ENCODE data around the gene CXCL6. TPM values are rescaled to one million over a fixed set of nuclear protein-coding genes. Genes with fewer than 3 reads are reported as not detected.

CXCL6 gene
- total RNA-seq, 4 donors from 2014 or later, result not detected

DNA sequence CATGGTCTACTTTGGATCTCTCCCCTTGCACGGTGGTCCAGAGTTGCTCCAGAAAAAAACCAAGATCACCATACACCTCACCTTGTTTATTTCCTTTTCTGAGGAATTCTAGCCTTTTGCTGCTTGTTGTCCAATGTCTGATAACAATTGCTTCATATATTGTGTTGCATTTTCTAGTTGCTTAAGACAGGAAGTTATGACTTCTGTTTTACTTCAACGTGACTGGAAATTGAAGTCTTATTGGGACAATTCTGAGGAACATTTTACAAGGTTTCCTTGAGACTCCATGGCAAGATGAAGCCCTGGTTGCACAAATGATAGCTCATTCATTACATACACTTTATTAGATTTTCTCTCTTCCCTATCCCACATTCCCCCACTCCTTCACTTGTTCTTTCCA is 37.9 kb downstream of the CXCL6 start:
- Histone ChIP-seq H3K27me3 (peaks cover 7% of the 10 kb centered on the region), H3K36me3 (no peaks in the 10 kb centered on the region), H3K4me3 (no peak overlapping the region), H3K9me3 (no peaks in the 10 kb centered on the region), H3K4me1 (peaks cover 0 to 12% (median 0%) of the 10 kb centered on the region in 4 donors), H3K27ac (no peak overlapping the region)
- in situ Hi-C loops (cut with MboI; ENCODE audit: low pct_ligation_motif_present in 1 of 4, low pct_unique_long_range_greater_than_20kb in 1 of 4, low sequenced_read_pairs in 3 of 4), result loop anchor here in 1 of 4 donors (25.0 kb wide), 1 partner anchor 263 kb away; no protein-coding TSS in a partner anchor
- TF ChIP-seq, protein P1, sequence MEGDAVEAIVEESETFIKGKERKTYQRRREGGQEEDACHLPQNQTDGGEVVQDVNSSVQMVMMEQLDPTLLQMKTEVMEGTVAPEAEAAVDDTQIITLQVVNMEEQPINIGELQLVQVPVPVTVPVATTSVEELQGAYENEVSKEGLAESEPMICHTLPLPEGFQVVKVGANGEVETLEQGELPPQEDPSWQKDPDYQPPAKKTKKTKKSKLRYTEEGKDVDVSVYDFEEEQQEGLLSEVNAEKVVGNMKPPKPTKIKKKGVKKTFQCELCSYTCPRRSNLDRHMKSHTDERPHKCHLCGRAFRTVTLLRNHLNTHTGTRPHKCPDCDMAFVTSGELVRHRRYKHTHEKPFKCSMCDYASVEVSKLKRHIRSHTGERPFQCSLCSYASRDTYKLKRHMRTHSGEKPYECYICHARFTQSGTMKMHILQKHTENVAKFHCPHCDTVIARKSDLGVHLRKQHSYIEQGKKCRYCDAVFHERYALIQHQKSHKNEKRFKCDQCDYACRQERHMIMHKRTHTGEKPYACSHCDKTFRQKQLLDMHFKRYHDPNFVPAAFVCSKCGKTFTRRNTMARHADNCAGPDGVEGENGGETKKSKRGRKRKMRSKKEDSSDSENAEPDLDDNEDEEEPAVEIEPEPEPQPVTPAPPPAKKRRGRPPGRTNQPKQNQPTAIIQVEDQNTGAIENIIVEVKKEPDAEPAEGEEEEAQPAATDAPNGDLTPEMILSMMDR (IDR thresholded peaks at IDR 0.05), result no peak
- TF ChIP-seq POLR2A (IDR thresholded peaks at IDR 0.05) (no peak), POLR2AphosphoS5 (IDR thresholded peaks at IDR 0.05) (no peak), EP300 (IDR thresholded peaks at IDR 0.05; ENCODE audit: low read depth) (no peak)
- WGBS, 2 donors (ENCODE audit: low coverage in 1 of 2), result 79 to 85% methylated on average over 2 of the region's 2 CpGs
- intact Hi-C loops (cut with DNase I; ENCODE audit: low total_unique reads), result no loop called here
- DNase-seq, result no peak

DNA sequence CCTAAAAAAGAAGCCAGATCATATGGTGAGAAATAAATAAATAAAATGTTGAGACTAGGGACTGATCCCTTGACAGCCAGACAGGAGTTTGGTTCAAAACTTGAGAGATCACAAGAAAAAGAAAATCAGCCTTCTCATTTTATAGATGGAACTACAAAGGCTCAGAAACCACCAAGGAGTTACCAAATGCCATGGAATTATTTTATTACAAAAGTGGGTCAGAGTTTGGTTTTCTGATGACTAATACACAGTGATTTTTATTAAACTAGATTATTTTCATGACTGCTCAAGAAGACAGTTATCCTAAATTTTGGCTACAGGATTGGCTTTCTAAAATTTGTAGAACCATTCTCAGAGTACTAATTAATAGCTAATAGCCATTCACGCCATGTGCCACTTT is 38.9 kb downstream of the CXCL6 start:
- Histone ChIP-seq H3K4me3 (no peak overlapping the region), H3K36me3 (no peaks in the 10 kb centered on the region), H3K27ac (no peak overlapping the region), H3K9me3 (no peaks in the 10 kb centered on the region), H3K27me3 (no peaks in the 10 kb centered on the region), H3K4me1 (peaks cover 0 to 2% (median 0%) of the 10 kb centered on the region in 4 donors)
- WGBS, 2 donors (ENCODE audit: low coverage in 1 of 2), result 73 to 100% methylated on average over 1 of the region's 1 CpG
- no peak for TF ChIP-seq POLR2A (IDR thresholded peaks at IDR 0.05)
- TF ChIP-seq POLR2AphosphoS5 (IDR thresholded peaks at IDR 0.05), result no peak
- TF ChIP-seq, protein P1 (IDR thresholded peaks at IDR 0.05), result no peak
- TF ChIP-seq EP300 (IDR thresholded peaks at IDR 0.05; ENCODE audit: low read depth), result no peak
- in situ Hi-C loops (cut with MboI; ENCODE audit: low pct_ligation_motif_present in 1 of 4, low pct_unique_long_range_greater_than_20kb in 1 of 4, low sequenced_read_pairs in 3 of 4), result no loop called here
- no peak for DNase-seq
- intact Hi-C loops (cut with DNase I; ENCODE audit: low total_unique reads), result no loop called here

DNA sequence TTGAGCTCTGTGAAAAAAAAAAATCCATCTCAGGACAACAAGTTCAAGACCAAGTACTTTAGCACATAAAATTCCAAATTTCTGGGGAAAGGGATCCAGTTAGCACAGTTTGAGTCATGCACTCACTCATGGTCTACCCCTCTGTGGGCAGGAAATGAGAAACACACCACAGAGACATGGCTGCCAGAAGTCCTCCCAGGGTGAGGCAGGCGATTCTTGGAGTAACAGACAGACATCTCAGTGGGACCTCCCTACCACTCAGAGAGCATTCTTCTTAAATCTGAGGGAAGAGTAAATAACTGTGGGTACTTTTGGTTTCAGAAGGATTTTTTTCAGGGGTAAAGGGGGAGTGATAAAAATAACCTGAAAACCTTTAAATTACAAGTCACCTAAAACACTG is 46.8 kb downstream of the CXCL6 start:
- no peak for DNase-seq
- Histone ChIP-seq H3K27me3 (no peaks in the 10 kb centered on the region), H3K27ac (no peak overlapping the region), H3K9me3 (no peaks in the 10 kb centered on the region), H3K4me3 (no peak overlapping the region), H3K36me3 (no peaks in the 10 kb centered on the region), H3K4me1 (peaks cover 0 to 11% (median 4%) of the 10 kb centered on the region in 4 donors)
- TF ChIP-seq EP300 (IDR thresholded peaks at IDR 0.05; ENCODE audit: low read depth), result no peak
- TF ChIP-seq, protein P1 (IDR thresholded peaks at IDR 0.05), result no peak
- TF ChIP-seq POLR2AphosphoS5 (IDR thresholded peaks at IDR 0.05), result no peak
- TF ChIP-seq POLR2A (IDR thresholded peaks at IDR 0.05), result no peak
- in situ Hi-C loops (cut with MboI; ENCODE audit: low pct_ligation_motif_present in 1 of 4, low pct_unique_long_range_greater_than_20kb in 1 of 4, low sequenced_read_pairs in 3 of 4), result no loop called here
- WGBS, 2 donors (ENCODE audit: low coverage in 1 of 2), result 83% methylated on average over 1 of the region's 1 CpG; no CpG with 5 or more reads in 1 of the 2 donors
- intact Hi-C loops (cut with DNase I; ENCODE audit: low total_unique reads), result no loop called here

DNA sequence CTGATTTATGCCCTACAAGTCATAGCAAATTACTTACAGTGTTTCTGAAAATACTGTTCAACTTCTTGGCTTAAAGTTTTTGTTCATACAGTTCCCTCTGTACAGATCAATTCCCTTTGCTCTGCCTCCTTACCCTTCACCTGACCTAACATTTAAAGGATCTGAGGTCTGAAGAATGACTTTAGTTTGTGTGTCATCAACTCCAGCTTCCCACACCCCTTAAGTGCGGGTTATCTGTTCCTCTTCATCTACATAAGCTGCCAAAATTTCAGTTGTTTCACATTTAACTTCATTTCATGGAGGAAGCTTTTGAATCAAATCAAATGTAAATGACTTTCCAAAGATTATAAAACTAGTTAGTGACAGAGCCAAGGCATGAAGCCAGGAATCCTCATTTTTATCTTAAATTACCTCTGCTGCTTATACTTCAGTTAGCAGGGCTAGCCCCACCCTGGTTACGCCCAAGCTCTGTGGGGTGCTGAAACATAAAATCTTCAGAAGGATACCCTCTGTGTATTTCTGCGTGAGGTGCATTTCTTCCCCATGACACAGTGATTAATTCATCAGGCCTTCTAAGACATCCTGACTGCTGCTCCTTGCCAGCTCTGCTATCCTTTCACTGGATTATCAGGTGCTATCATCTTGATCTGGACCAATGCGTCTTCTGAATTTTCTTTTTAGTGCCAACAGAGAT is 49.2 kb downstream of the CXCL6 start:
- Histone ChIP-seq H3K36me3 (no peaks in the 10 kb centered on the region), H3K4me1 (peaks cover 0 to 11% (median 4%) of the 10 kb centered on the region in 4 donors), H3K27me3 (no peaks in the 10 kb centered on the region), H3K9me3 (no peaks in the 10 kb centered on the region), H3K27ac (no peak overlapping the region), H3K4me3 (no peak overlapping the region)
- in situ Hi-C loops (cut with MboI; ENCODE audit: low pct_ligation_motif_present in 1 of 4, low pct_unique_long_range_greater_than_20kb in 1 of 4, low sequenced_read_pairs in 3 of 4), result no loop called here
- DNase-seq, result no peak
- intact Hi-C loops (cut with DNase I; ENCODE audit: low total_unique reads), result no loop called here
- 57 to 66% methylated on average over 3 to 4 of the region's 4 CpGs for WGBS, 2 donors (ENCODE audit: low coverage in 1 of 2)
- TF ChIP-seq, protein P1 (IDR thresholded peaks at IDR 0.05), result no peak
- TF ChIP-seq POLR2A (IDR thresholded peaks at IDR 0.05) (no peak), EP300 (IDR thresholded peaks at IDR 0.05; ENCODE audit: low read depth) (no peak), POLR2AphosphoS5 (IDR thresholded peaks at IDR 0.05) (no peak)

Other genes starting within 250 kb of the CXCL6 start
- gene RASSF6, start 216.2 kb upstream of the CXCL6 start, total RNA-seq, result 10 to 100 TPM; 30.7 to 49.4 (median 41.1) TPM
- 1 to 10 TPM in 1 of 4 donors, under 1 TPM in 1, not detected in 2; 0.55 to 1.1 TPM for gene CXCL8, start 96.1 kb upstream of the CXCL6 start, total RNA-seq
- gene PF4V1, start 16.6 kb downstream of the CXCL6 start, total RNA-seq, result not detected
- 10 to 100 TPM in 3 of 4 donors, under 1 TPM in 1; 1.00 to 36.3 (median 15.4) TPM for gene CXCL1, start 32.7 kb downstream of the CXCL6 start, total RNA-seq
- not detected for gene PF4, start 145.3 kb downstream of the CXCL6 start, total RNA-seq
- not detected for gene PPBP, start 151.5 kb downstream of the CXCL6 start, total RNA-seq
- gene CXCL5, start 162.0 kb downstream of the CXCL6 start, total RNA-seq, result under 1 TPM in 1 of 4 donors, not detected in 3; 0.64 TPM
- gene CXCL3, start 202.0 kb downstream of the CXCL6 start, total RNA-seq, result 1 to 10 TPM; 1.8 to 5.2 (median 5.1) TPM

Measured in transverse colon (tissue), 4 donors.